ENCODE measurements around the gene UGT1A6. TPM values are rescaled to one million over a fixed set of nuclear protein-coding genes. Genes with fewer than 3 reads are reported as not detected.

The UGT1A6 gene
- total and polyA plus RNA-seq, 2 of the 13 experiments (the other 11 are each of a cell fraction or from before 2014, with no cell fraction given), result 0.25 TPM; not detected in 1

DNA sequence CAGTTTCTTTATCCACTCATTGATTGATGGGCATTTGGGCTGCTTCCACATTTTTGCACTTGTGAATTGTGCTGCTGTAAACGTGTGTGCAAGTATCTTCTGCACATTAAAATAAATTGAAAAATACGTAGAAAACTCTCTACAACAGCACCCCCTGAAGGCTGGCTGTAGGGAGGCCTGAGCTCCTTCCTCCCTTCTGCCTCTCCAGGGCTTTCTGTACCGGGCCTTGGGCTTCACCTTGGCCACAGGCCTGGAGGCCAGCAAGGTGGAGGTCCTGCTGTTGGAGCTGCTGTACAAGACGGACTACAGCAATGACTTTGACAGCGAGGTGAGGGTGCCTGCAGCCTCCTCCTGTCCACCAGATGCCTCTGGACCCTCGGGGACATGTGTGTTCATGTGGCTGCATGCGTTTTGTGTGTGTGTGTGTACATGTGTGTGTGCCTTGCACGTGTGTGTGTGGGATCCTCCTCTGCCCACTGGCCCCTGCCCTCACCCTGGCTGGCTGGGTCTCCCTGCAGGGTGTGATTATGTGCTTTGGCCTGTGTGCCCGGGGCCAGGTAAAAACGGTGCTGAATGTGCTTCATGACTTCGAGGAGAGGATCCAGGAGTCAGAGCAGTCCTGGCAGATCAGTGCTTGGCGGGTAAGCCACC lies 114.7 kb downstream of the UGT1A6 start (continued):
- TF ChIP-seq ZNF687 (CRISPR knock-in tag; IDR thresholded peaks at IDR 0.05), result no peak
- no peak for TF ChIP-seq PRPF4 (IDR thresholded peaks at IDR 0.05; ENCODE audit: low read depth, low read length, poor library complexity, severe bottlenecking)
- TF ChIP-seq ATF3 (CRISPR knock-in tag; IDR thresholded peaks at IDR 0.05), result no peak
- no peak for TF ChIP-seq ASH2L (IDR thresholded peaks at IDR 0.05; ENCODE audit: insufficient read length, low read depth, low read length)
- no peak for TF ChIP-seq ZFY (CRISPR knock-in tag; IDR thresholded peaks at IDR 0.05)
- no peak for TF ChIP-seq ZNF30 (CRISPR knock-in tag; IDR thresholded peaks at IDR 0.05)
- no peak for TF ChIP-seq ZNF430 (CRISPR knock-in tag; IDR thresholded peaks at IDR 0.05)

All from HepG2 (cell line).